Loucy (cell line): Measurements from ENCODE around the gene VIPR1.

Experiments
- H2AFZ ChIP-seq: fragments of 200-600 bp; sonication (generic); 2 replicates; pipeline ENCODE4 v1.6.0; 2016; ENCODE audit warnings: antibody characterized with exemption, mild to moderate bottlenecking, low read length, moderate library complexity
- H3F3A ChIP-seq: fragments of 200-600 bp; 2 replicates; pipeline ENCODE4 v1.6.0; 2016; ENCODE audit warnings: antibody characterized with exemption, low read depth, mild to moderate bottlenecking
- H3K27me3 ChIP-seq: fragments of 200-600 bp; sonication (generic); 2 replicates; pipeline ENCODE4 v1.6.1; 2014; ENCODE audit warnings: low read length, mild to moderate bottlenecking; ENCODE audit not compliant: insufficient read depth, poor library complexity, severe bottlenecking
- H3K36me3 ChIP-seq: fragments of 200-600 bp; sonication (generic); 2 replicates; pipeline ENCODE4 v1.6.1; 2016; ENCODE audit warnings: low read length; ENCODE audit not compliant: insufficient read depth
- H3K4me1 ChIP-seq: fragments of 200-600 bp; sonication (generic); 2 replicates; pipeline ENCODE4 v1.5.1; 2014; ENCODE audit warnings: low read length, mild to moderate bottlenecking; ENCODE audit not compliant: insufficient read depth, poor library complexity, severe bottlenecking
- H3K4me2 ChIP-seq: fragments of 200-600 bp; sonication (generic); 2 replicates; pipeline ENCODE4 v1.6.0; 2014; ENCODE audit warnings: antibody characterized with exemption, low read length, low read depth, mild to moderate bottlenecking; ENCODE audit not compliant: poor library complexity, severe bottlenecking
- H3K4me3 ChIP-seq: fragments of 200-600 bp; sonication (generic); 2 replicates; pipeline ENCODE4 v1.5.1; 2014; ENCODE audit warnings: low read length, mild to moderate bottlenecking, mixed read lengths; ENCODE audit not compliant: poor library complexity, severe bottlenecking
- H3K79me2 ChIP-seq: fragments of 200-600 bp; sonication (generic); 2 replicates; pipeline ENCODE4 v1.6.1; 2014; ENCODE audit warnings: low read length; ENCODE audit not compliant: insufficient read depth
- H3K9ac ChIP-seq: fragments of 200-600 bp; sonication (generic); 2 replicates; pipeline ENCODE4 v1.6.0; 2014; ENCODE audit warnings: mild to moderate bottlenecking, low read depth, low read length, moderate library complexity; ENCODE audit not compliant: poor library complexity, severe bottlenecking
- H3K9me2 ChIP-seq: fragments of 200-600 bp; sonication (generic); replicated peaks from 2 replicates; pipeline ENCODE4 v1.6.1; 2016; ENCODE audit warnings: low read depth, low read length, mixed read lengths
- H3K9me3 ChIP-seq: fragments of 200-600 bp; sonication (generic); 2 replicates; pipeline ENCODE4 v1.6.1; 2014; ENCODE audit warnings: mild to moderate bottlenecking, antibody characterized with exemption, low read length, low read depth; ENCODE audit not compliant: insufficient read depth
- H4K20me1 ChIP-seq: fragments of 200-600 bp; sonication (generic); 2 replicates; pipeline ENCODE4 v1.6.0; 2014; ENCODE audit warnings: antibody characterized with exemption, low read length, mild to moderate bottlenecking; ENCODE audit not compliant: insufficient read depth, poor library complexity, severe bottlenecking
- EZH2phosphoT487 ChIP-seq: fragments of 200-600 bp; IDR thresholded peaks from 2 replicates; pipeline ENCODE4 v1.6.1; 2018; ENCODE audit warnings: antibody characterized with exemption, mild to moderate bottlenecking, moderate library complexity, borderline replicate concordance
- TF ChIP-seq, protein P1 (sequence below): fragments of 200-600 bp; sonication (generic); conservative IDR thresholded peaks from 2 replicates; pipeline ENCODE4 v1.5.1; 2014; ENCODE audit warnings: mild to moderate bottlenecking, antibody characterized with exemption, low read length

The VIPR1 gene

DNA sequence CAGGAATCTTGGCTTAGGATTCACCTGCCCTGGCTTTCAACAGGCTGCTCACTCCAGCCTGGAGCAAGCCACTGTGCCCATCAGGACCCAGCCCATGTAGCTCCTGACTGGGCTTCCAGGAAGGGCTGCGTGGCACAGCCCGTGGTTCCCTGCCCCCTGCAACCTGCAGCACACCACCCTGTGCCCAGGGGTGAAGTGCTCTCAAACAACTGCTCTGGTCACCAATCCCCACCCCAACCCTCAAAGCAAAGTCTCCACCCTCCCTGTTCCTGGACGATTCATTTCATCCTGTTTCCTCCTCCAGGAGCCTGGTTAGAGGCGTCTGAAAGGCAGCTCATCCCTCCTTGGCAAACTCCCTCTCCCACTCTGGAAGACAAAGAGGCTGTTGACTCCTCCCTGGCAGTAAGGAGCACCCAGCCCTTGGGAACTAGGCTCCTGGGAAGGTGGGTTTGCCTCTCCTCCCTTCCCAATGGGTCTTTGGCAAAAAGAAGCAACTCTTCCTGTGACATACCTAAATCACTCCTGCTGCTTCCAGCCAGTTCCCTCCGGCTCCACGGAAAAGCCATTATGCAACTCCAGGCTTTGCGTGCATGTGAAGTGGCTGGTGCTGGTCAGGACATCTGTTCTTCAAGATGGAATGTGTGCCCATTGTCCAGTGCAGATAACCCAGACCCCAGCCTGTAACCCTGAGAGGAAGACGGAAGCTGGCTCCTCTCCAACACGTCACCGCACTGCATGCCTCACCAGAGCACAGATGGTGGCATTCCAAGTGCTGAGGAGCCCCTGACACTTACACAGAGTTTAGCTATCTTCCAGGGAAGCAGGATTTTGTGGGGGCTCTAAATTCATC, 29.1 kb upstream of the VIPR1 start:
- Histone ChIP-seq H4K20me1 (no peaks in the 10 kb centered on the region), H3F3A (no peaks in the 10 kb centered on the region), H3K9ac (no peak overlapping the region), H3K4me1 (no peaks in the 10 kb centered on the region), H3K36me3 (no peaks in the 10 kb centered on the region), H3K27me3 (no peaks in the 10 kb centered on the region), H3K4me2 (no peak overlapping the region), H2AFZ (no peak overlapping the region), H3K9me2 (no peaks in the 10 kb centered on the region), H3K4me3 (no peak overlapping the region), H3K79me2 (no peaks in the 10 kb centered on the region), H3K9me3 (no peaks in the 10 kb centered on the region)
- no peak for TF ChIP-seq EZH2phosphoT487
- TF ChIP-seq, protein P1, sequence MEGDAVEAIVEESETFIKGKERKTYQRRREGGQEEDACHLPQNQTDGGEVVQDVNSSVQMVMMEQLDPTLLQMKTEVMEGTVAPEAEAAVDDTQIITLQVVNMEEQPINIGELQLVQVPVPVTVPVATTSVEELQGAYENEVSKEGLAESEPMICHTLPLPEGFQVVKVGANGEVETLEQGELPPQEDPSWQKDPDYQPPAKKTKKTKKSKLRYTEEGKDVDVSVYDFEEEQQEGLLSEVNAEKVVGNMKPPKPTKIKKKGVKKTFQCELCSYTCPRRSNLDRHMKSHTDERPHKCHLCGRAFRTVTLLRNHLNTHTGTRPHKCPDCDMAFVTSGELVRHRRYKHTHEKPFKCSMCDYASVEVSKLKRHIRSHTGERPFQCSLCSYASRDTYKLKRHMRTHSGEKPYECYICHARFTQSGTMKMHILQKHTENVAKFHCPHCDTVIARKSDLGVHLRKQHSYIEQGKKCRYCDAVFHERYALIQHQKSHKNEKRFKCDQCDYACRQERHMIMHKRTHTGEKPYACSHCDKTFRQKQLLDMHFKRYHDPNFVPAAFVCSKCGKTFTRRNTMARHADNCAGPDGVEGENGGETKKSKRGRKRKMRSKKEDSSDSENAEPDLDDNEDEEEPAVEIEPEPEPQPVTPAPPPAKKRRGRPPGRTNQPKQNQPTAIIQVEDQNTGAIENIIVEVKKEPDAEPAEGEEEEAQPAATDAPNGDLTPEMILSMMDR, result no peak

DNA sequence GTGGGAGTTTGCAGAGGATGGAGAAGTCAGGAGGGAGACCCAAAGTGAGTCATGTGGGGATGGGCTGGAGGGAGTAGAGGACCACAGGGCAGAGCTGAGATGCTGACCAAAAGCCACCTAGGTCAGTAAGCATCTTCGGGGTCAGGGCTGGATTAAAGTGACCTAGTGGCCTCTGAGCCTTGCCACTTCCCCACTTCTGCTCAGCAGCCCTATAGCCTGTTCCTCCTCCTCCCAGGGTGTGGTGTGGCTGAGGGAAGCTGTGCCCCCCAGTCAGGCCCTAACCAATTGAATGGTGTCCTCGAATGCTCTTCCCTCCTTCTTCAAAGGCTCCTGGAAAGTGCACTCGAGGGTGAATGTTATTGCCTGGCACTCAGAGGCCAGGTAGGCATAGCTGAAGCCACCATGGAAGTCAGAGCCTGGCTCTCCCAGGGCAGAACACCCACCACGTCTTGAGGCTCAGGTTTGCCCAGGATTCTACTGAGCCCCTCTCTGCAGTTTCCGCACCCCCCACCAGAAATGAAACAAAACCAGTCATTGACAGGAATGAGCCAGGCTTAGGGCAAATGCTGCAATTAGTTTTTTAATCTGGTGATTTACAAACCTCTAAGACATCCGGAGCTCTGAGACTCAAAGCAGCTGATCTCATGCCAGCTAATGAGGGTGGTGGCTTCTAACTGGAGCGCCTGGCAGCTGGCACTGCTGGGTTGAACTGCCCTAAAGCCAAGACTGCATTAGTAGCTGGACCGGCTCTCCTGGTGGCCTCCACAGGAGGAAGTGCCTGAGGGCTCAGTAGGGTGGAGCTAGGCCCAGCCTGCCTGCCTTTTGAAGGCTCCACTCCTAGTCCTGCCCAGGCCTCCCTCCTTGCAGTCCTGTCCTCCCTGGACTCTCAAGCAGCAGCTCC, 26.0 kb upstream of the VIPR1 start:
- H3F3A ChIP-seq, result no peaks in the 10 kb centered on the region
- no peaks in the 10 kb centered on the region for H4K20me1 ChIP-seq
- H2AFZ ChIP-seq, result no peak overlapping the region
- no peak overlapping the region for H3K4me2 ChIP-seq
- no peaks in the 10 kb centered on the region for H3K36me3 ChIP-seq
- H3K9me2 ChIP-seq, result no peaks in the 10 kb centered on the region
- H3K27me3 ChIP-seq, result no peaks in the 10 kb centered on the region
- H3K9ac ChIP-seq, result no peak overlapping the region
- TF ChIP-seq, protein P1, result no peak
- no peak for TF ChIP-seq EZH2phosphoT487
- peaks cover 12% of the 10 kb centered on the region; the same call in 1 of the 2 replicates for H3K9me3 ChIP-seq
- H3K4me3 ChIP-seq, result no peak overlapping the region
- H3K79me2 ChIP-seq, result no peaks in the 10 kb centered on the region
- no peaks in the 10 kb centered on the region for H3K4me1 ChIP-seq

DNA sequence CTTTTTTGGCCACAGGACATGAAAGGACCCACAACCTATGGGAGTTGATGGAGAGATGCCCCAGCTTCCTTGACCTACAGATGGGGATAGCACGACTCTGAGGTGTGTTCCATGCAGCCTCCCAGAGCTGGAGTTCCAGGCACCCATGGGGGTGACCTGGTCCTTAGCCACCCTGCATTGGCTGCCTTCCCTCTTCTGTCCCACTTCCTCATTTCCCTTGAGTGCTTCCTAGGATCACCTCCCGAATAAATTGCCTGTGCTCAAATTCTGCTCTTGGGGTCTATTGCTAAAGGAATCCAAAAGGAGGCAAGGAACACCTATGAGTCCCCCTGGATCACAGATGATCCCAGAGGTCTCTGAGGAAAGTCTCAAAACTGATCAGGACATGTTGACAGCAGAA, 24.7 kb upstream of the VIPR1 start:
- TF ChIP-seq, protein P1, result no peak
- TF ChIP-seq EZH2phosphoT487, result no peak
- Histone ChIP-seq H3K27me3 (no peaks in the 10 kb centered on the region), H3K4me2 (no peak overlapping the region), H3K4me3 (no peak overlapping the region), H3K9me2 (no peaks in the 10 kb centered on the region), H3K4me1 (no peaks in the 10 kb centered on the region), H4K20me1 (no peaks in the 10 kb centered on the region), H3K9me3 (peaks cover 12% of the 10 kb centered on the region; the same call in 1 of the 2 replicates), H3F3A (no peaks in the 10 kb centered on the region), H3K36me3 (no peaks in the 10 kb centered on the region), H3K9ac (no peak overlapping the region), H3K79me2 (no peaks in the 10 kb centered on the region), H2AFZ (no peak overlapping the region)
